Dermis microvascular lymphatic vessel endothelial cell (primary cell): ENCODE results near the gene ANGPTL3. TPM values are rescaled to one million over a fixed set of nuclear protein-coding genes. Genes with fewer than 3 reads are reported as not detected.

Experiments used
- DNase-seq, 2 donors: peaks; one replicate each; pipeline versions ENCODE4 v3.0.0 to v3.0.0-alpha.2; 2010; ENCODE audit warnings: low read depth in 2 of 2
- total RNA-seq: library from RNA; depleted of rRNA; stranded (reverse); fragments of >200 nt; gene quantifications from 2 replicates; pipeline ENCODE4 v1.2.1, GENCODE V29; 2014

ANGPTL3 gene
- total RNA-seq, 1 donor from 2014 or later = not detected

DNA sequence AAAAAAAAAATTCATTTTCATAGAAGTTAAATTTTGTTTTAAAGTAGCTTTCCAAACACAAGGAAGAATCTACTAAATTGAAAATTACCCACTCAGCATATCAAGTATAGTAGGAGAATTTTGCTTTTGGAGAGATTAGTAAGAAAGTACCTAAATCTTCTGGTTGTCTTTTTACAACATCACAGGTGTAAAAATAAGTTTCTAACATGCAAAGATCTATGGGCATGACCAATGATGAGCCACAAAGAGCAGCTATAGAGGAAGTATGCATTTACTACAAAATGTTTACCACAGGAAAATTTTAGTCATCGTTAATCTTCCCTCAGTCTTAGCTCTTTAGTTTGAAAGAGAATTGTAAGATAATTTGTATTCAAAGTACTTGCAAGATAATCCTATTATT lies 28.1 kb downstream of the ANGPTL3 start:
- no peak for DNase-seq

DNA sequence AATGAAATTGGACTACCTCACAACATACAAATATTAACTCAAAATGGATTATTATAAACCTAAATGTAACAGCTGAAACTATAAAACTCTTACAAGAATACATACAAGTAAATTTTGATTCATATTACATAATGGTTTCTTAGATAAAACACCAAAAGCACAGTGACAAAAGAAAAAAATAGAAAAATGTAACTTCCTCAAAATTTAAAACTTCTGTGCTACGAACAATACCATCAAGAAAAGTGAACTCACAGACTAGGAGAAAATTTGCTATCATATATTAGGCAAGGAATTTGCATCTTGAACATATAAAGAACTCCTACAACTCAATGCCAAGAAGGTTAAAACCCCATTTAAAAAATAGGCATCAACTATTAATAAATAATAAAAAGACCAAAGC lies 31.2 kb downstream of the ANGPTL3 start:
- DNase-seq = no peak

DNA sequence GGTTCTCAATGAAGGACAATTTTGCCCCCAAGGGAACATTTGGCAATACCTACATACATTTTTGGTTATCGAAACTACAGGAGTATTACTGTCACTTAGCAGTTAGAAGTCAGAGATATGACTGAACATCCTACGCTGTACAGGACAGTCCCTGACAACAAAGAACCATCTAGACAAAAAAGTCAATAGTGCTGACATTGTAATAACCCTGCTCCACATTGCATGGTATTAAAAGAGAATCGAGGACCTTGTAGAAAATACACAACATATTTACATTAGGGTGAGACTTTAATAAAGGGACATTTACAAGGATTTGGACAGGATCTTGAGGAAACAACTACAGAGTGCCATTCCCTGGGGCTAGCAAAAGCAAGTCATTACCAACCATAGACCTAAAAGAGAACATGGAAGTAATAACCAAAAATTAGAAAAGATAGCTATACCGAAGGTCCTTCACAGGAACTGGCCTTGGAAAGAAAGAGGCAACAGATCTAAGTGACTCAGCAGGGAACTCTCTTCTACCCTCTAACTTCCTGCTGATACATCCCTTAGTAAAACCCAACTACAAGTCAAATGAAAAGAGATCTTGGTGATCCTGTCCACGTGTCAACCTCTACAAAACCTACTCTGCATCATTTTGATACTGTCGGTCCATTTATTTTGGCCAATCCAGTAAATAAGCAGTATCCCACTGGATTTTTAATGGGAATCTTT lies 40.2 kb downstream of the ANGPTL3 start:
- no peak for DNase-seq

- no peak for DNase-seq
Observed at GRCh38 chr1:62643283-62643682, 46.0 kb downstream of the ANGPTL3 start.

DNA sequence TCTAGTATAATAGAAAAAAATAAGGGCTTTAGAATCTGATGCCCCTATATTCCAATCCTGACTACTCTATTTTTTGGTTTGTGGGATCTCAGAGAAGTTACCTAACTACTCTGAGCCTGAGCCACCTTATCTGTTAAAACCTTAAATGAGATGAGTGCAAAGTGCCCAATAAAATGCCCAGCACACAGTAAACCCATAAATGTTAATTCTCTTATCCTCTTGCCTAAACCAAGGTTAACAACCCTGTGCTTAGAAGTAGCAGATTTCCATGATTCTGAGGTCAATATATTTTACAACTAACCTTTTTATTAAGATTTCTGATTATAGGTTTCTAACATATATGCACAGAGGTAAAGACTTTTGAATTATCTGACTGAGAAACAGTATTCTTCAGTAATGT lies 55.1 kb downstream of the ANGPTL3 start:
- DNase-seq = no peak

DNA sequence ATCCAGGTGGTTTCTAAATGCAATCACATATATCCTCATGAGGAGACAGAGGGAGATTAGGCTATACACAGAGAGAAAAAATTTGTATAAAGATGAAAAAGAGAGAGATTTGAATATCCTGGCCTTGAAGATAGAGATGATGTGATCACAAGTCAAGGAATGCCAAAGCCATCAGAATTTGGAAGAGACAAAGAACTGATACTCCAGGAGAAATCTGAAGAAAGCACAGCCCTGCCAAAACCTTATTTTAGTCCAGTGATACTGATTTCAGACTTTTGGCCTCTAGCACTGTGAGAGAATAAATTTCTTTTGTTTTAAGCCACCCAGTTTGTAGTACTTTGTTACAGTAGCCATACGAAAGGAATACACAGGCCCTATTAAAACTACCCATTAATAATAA lies 57.4 kb downstream of the ANGPTL3 start:
- no peak for DNase-seq

Other genes starting within 250 kb of the ANGPTL3 start
- gene USP1, start 160.5 kb upstream of the ANGPTL3 start, total RNA-seq = 15.3 and 22.1 TPM in 2 replicates
- 28.5 and 30.2 TPM in 2 replicates for gene DOCK7, start 90.9 kb downstream of the ANGPTL3 start, total RNA-seq
- 3.0 and 4.1 TPM in 2 replicates for gene ATG4C, start 186.6 kb downstream of the ANGPTL3 start, total RNA-seq